GM19324 (cell line): ENCODE results near the gene B4GALT5.

Source experiments
- ATAC-seq: cut with Tn5 transposase; IDR thresholded peaks from one replicate; pipeline ENCODE4 v1.9.1; 2021; ENCODE audit warnings: mild to moderate bottlenecking, moderate library complexity; ENCODE audit not compliant: unreplicated experiment, low FRiP score

B4GALT5 gene

GRCh38 chr20:49704932-49705336 lies 8.7 kb downstream of the B4GALT5 start:
- no peak for ATAC-seq

- no peak for ATAC-seq
Observed at GRCh38 chr20:49701916-49702315, 11.8 kb downstream of the B4GALT5 start.

- ATAC-seq = no peak
Observed at GRCh38 chr20:49701241-49701790, 12.4 kb downstream of the B4GALT5 start.

- no peak for ATAC-seq
Observed at GRCh38 chr20:49700411-49701185, 13.1 kb downstream of the B4GALT5 start.

- no peak for ATAC-seq
Observed at GRCh38 chr20:49699200-49699992, 14.3 kb downstream of the B4GALT5 start.

- ATAC-seq = no peak
Observed at GRCh38 chr20:49698477-49698876, 15.2 kb downstream of the B4GALT5 start.

- no peak for ATAC-seq
Observed at GRCh38 chr20:49697071-49697470, 16.6 kb downstream of the B4GALT5 start.

- ATAC-seq = no peak
Observed at GRCh38 chr20:49696594-49696993, 17.1 kb downstream of the B4GALT5 start.

GRCh38 chr20:49695830-49696229 lies 17.8 kb downstream of the B4GALT5 start:
- no peak for ATAC-seq

GRCh38 chr20:49694450-49695071 lies 19.1 kb downstream of the B4GALT5 start:
- ATAC-seq = no peak

- no peak for ATAC-seq
Observed at GRCh38 chr20:49693435-49694171, 20.1 kb downstream of the B4GALT5 start.

- ATAC-seq = no peak
Observed at GRCh38 chr20:49692941-49693340, 20.7 kb downstream of the B4GALT5 start.

GRCh38 chr20:49691818-49692568 lies 21.7 kb downstream of the B4GALT5 start:
- no peak for ATAC-seq

GRCh38 chr20:49690899-49691620 lies 22.6 kb downstream of the B4GALT5 start:
- ATAC-seq = no peak

GRCh38 chr20:49687595-49688567 lies 25.8 kb downstream of the B4GALT5 start:
- no peak for ATAC-seq

- ATAC-seq = no peak
Observed at GRCh38 chr20:49685809-49686208, 27.9 kb downstream of the B4GALT5 start.

GRCh38 chr20:49685161-49685601 lies 28.5 kb downstream of the B4GALT5 start:
- no peak for ATAC-seq
